GM12892 (cell line): ENCODE data around the gene AKT1S1.
"Not testable (repeated sequence)": the region's sequence is repeated elsewhere in the genome, so short reads cannot be mapped to it uniquely, and the experiment has no call there.

Source experiments
- DNase-seq: peaks from one replicate; pipeline ENCODE4 v3.0.0; 2011; ENCODE audit not compliant: insufficient read length
- FAIRE-seq: peaks from 2 replicates; lab custom pipeline; 2011; peaks lifted over from hg19 to GRCh38; lab: Jason Lieb, UNC
- POLR2A ChIP-seq: IDR thresholded peaks from 2 replicates; pipeline ENCODE4 v1.6.1; 2011; ENCODE audit warnings: low read depth, low read length, control low read depth
- POLR2AphosphoS5 ChIP-seq: IDR thresholded peaks from 2 replicates; pipeline ENCODE4 v1.6.1; 2011; ENCODE audit warnings: low read depth, low read length, control low read depth
- TAF1 ChIP-seq: IDR thresholded peaks from 2 replicates; pipeline ENCODE4 v1.6.1; 2011; ENCODE audit warnings: low read depth, mild to moderate bottlenecking, control low read depth, low read length, borderline replicate concordance

AKT1S1 gene

DNA sequence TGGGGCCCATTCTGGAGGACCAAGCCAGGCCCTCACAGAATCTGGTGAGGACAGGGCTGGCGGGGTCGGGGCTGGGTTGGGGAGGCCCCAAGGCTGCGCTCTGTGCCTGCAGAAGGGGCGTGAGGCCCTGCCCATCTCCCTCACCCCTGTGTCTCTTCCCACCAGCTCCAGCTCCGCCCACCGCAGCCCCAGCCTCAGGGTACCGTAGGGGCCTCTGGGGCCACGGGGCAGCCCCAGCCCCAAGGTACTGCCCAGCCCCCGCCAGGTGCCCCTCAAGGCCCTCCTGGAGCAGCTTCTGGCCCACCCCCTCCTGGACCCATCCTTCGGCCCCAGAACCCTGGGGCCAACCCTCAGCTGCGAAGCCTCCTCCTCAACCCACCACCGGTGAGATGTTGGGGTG lies 41.6 kb downstream of the AKT1S1 start:
- DNase-seq, result no peak
- TF ChIP-seq POLR2AphosphoS5 (no peak), POLR2A (no peak), TAF1 (no peak)

GRCh38 chr19:49833599-49833998 lies 43.6 kb downstream of the AKT1S1 start:
- FAIRE-seq (no peak), DNase-seq (no peak)

More for the DNA sequence above, 41.6 kb downstream of the AKT1S1 start:
- FAIRE-seq, result no peak

GRCh38 chr19:49832556-49832955 lies 44.6 kb downstream of the AKT1S1 start:
- no peak for DNase-seq
- TF ChIP-seq POLR2A (no peak), POLR2AphosphoS5 (no peak), TAF1 (no peak)
- no peak for FAIRE-seq

More at GRCh38 chr19:49833599-49833998, 43.6 kb downstream of the AKT1S1 start:
- no peak for TF ChIP-seq TAF1
- TF ChIP-seq POLR2AphosphoS5, result no peak
- TF ChIP-seq POLR2A, result no peak

DNA sequence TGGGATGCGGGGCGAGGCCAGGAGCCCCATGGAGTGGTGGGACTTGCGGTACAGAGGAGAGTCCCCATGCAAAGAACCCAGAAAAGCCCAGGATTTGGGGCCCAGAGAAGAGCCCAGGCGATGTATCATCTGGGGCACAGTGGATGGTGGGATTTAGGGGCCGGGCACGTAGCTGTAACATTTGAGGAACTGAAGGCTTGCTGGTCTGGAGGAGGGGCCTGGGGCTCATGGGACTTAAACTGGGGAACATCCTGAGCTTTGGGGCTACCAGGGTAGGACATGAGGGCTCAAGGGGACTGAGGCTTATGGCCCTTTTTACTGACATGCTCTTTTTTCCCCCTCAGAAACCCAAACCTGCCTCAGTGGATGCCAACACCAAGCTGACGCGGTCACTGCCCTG lies 45.6 kb downstream of the AKT1S1 start:
- DNase-seq (no peak), FAIRE-seq (no peak)
- TF ChIP-seq POLR2A (no peak), TAF1 (no peak), POLR2AphosphoS5 (no peak)

DNA sequence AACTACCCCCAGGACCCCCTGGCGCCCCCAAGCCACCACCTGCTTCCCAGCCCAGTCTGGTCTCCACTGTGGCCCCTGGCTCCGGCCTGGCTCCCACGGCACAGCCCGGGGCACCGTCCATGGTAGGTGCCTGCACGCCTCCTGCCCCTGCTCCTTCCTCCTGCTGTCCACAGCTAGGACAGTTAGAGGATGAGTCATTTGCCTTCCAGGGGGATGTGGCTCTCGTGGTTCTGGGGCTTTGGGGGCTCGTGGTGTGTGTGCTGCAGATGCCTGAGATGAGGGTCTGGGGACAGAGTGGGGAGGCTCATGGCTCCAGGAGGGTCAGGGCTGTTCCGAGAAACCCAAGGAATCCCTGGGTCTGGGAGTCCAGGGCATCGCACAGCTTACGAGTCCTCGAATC lies 46.4 kb downstream of the AKT1S1 start:
- TF ChIP-seq TAF1 (no peak), POLR2A (no peak), POLR2AphosphoS5 (no peak)
- FAIRE-seq, result no peak
- DNase-seq, result no peak

DNA sequence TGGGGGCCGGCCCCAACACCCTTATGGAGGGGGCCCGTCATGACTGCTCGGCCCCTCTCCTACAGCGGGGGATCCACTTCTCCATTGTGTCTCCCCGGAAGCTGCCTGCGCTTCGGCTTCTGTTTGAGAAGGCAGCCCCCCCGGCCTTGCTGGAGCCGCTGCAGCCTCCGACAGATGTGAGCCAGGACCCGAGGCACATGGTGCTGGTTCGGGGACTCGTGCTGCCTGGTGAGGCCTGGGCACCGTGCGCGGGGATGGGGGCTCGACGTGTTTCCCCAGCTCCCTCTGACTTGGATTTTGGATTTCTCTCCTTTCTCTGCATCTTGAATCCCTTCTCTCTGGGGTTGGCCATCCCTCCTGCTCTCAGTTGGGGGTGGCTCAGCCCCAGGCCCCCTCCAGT lies 47.4 kb downstream of the AKT1S1 start:
- TF ChIP-seq TAF1 (no peak), POLR2AphosphoS5 (no peak), POLR2A (no peak)
- FAIRE-seq, result no peak
- DNase-seq, result no peak

DNA sequence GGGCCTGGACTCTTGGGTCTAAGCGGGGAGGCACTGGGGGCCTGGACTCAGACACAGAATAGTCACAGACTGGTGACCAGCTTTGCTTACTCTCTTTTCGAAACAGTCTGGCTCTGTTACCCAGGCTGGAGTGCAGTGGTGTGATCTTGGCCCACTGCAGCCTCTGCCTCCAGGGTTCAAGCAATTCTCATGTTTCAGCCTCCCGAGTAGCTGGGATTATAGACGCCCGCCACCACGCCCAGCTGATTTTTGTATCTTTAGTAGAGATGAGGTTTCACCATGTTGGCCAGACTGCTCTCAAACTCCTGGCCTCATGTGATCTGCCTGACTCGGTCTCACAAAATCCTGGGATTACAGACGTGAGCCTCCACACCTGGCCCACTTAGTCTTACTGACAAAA lies 48.0 kb downstream of the AKT1S1 start:
- DNase-seq, result no peak
- FAIRE-seq, result no peak
- TF ChIP-seq POLR2A, result no peak
- TF ChIP-seq POLR2AphosphoS5, result no peak
- TF ChIP-seq TAF1, result no peak

- DNase-seq (no peak), FAIRE-seq (no peak)
- TF ChIP-seq POLR2AphosphoS5 (no peak), POLR2A (no peak), TAF1 (no peak)
These were observed 50.1 kb downstream of the AKT1S1 start for GRCh38 chr19:49827034-49827433.

- DNase-seq (no peak), FAIRE-seq (no peak)
- TF ChIP-seq TAF1, result no peak
- TF ChIP-seq POLR2AphosphoS5, result no peak
- TF ChIP-seq POLR2A, result no peak
These were observed 52.5 kb downstream of the AKT1S1 start for GRCh38 chr19:49824662-49825061.

GRCh38 chr19:49823472-49823871 lies 53.7 kb downstream of the AKT1S1 start:
- DNase-seq, result no peak
- FAIRE-seq, result no peak
- TF ChIP-seq POLR2A (no peak), POLR2AphosphoS5 (no peak), TAF1 (no peak)

DNA sequence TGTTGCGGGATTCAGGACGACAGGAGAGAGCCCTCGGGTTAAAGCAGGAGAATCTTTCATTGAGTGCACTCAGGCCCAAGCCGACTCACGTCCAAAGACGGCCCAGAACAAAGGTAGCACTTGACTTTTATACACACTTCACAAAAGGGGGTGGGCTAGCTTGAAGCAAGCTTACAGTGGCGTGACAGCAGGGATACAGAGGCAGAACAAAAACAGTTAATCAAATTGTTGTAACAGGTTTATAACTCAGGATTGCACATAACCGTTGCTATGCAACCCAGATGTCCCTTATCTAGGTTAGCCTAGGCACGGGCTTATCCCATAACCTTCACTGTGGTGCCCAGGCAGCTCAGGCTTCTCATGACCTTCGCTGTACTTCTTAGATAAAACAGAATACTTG lies 57.0 kb downstream of the AKT1S1 start:
- DNase-seq (no peak), FAIRE-seq (no peak)
- TF ChIP-seq POLR2A (no peak), TAF1 (no peak), POLR2AphosphoS5 (no peak)

- not testable (repeated sequence) for FAIRE-seq
These were observed 57.6 kb downstream of the AKT1S1 start for GRCh38 chr19:49819452-49820115.

More at GRCh38 chr19:49819452-49820115, 57.6 kb downstream of the AKT1S1 start:
- DNase-seq, result not testable (repeated sequence)
